Esophagus squamous epithelium (tissue), 5 donors: ENCODE results near the gene CEP112. TPM values are rescaled to one million over a fixed set of nuclear protein-coding genes. Genes with fewer than 3 reads are reported as not detected.

Experiments used
- DNase-seq: peaks from one replicate; lab custom pipeline; 2025; lab: John Stamatoyannopoulos, UW
- H3K27ac ChIP-seq, 4 donors: fragments of 200-600 bp; sonication (generic); one replicate each; pipeline ENCODE4 v1.5.1; 2016 to 2019; ENCODE audit warnings: mild to moderate bottlenecking in 1 of 4
- H3K27me3 ChIP-seq, 4 donors: fragments of 200-600 bp; sonication (generic); 1 replicate in 3 of 4; 2 replicates in 1 of 4; pipeline versions ENCODE4 v1.5.1 to v1.6.0; 2017 to 2021; ENCODE audit warnings: antibody characterized with exemption in 1 of 4
- H3K36me3 ChIP-seq, 3 donors: fragments of 200-600 bp; sonication (generic); one replicate each; pipeline ENCODE4 v1.5.1; 2016 to 2019
- H3K4me1 ChIP-seq, 3 donors: fragments of 200-600 bp; sonication (generic); one replicate each; pipeline ENCODE4 v1.5.1; 2017 to 2019
- H3K4me3 ChIP-seq, 4 donors: fragments of 200-600 bp; sonication (generic); 1 replicate in 3 of 4; 2 replicates in 1 of 4; pipeline ENCODE4 v1.5.1; 2016 to 2019; ENCODE audit warnings: mild to moderate bottlenecking in 2 of 4, moderate library complexity in 1 of 4
- H3K9me3 ChIP-seq, 3 donors: fragments of 200-600 bp; sonication (generic); one replicate each; pipeline ENCODE4 v1.5.1; 2016 to 2019
- CTCF ChIP-seq, 6 experiments: fragments of 450-650 bp in 4 of 6; fragments of 200-600 bp in 2 of 6; sonication (generic) in 2 of 6; IDR thresholded peaks; one replicate each; pipeline ENCODE4 v1.5.1; 2016 to 2019; ENCODE audit warnings: antibody characterized with exemption in 6 of 6, mild to moderate bottlenecking in 4 of 6, moderate library complexity in 4 of 6
- POLR2A ChIP-seq, 4 donors: fragments of 450-650 bp; IDR thresholded peaks; one replicate each; pipeline ENCODE4 v1.6.1; 2017; ENCODE audit warnings: antibody characterized with exemption in 4 of 4, mild to moderate bottlenecking in 4 of 4, moderate library complexity in 3 of 4
- WGBS, 2 donors: methylation state at CpG; one replicate each; pipeline ENCODE4 v1.1.5; 2018; 5-methylcytosine and 5-hydroxymethylcytosine counted together
- intact Hi-C: fragments of 100-400 bp; cut with DNase I; formaldehyde crosslinking; loops from one replicate; pipeline ENCODE4 v1.15.0; 2022
- total RNA-seq, 4 donors: library from RNA; depleted of rRNA; stranded (reverse); fragments of >200 nt; gene quantifications; one replicate each; pipeline ENCODE4 v1.1.0, GENCODE V29; 2016
- donor health status: DM: yes; HTN: yes; CAD: no.

CEP112 gene
- total RNA-seq, 4 donors from 2014 or later = 2.5 to 10.9 (median 6.4) TPM

- intact Hi-C loops = no loop called here
Observed at GRCh38 chr17:65630502-65630901, 561.4 kb downstream of the CEP112 start.

GRCh38 chr17:65629234-65629690 is 562.7 kb downstream of the CEP112 start:
- Histone ChIP-seq H3K36me3 (no peaks in the 10 kb centered on the region), H3K9me3 (no peaks in the 10 kb centered on the region), H3K27ac (peak overlapping the region in 1 of 4 donors; percentile 34), H3K27me3 (no peaks in the 10 kb centered on the region), H3K4me3 (no peak overlapping the region), H3K4me1 (peaks cover 9 to 47% (median 20%) of the 10 kb centered on the region in 3 donors)
- DNase-seq = no peak
- intact Hi-C loops = no loop called here
- TF ChIP-seq POLR2A (IDR thresholded peaks at IDR 0.05) (no peak), CTCF (IDR thresholded peaks at IDR 0.05) (no peak)
- 54 to 69% methylated on average over 5 of the region's 5 CpGs for WGBS, 2 donors

More at GRCh38 chr17:65630502-65630901, 561.4 kb downstream of the CEP112 start:
- WGBS, 2 donors = 91% methylated on average over 2 of the region's 2 CpGs; no CpG with 5 or more reads in 1 of the 2 donors
- Histone ChIP-seq H3K27ac (no peak overlapping the region), H3K4me3 (no peak overlapping the region), H3K36me3 (no peaks in the 10 kb centered on the region), H3K4me1 (peaks cover 9 to 53% (median 20%) of the 10 kb centered on the region in 3 donors), H3K9me3 (no peaks in the 10 kb centered on the region), H3K27me3 (no peaks in the 10 kb centered on the region)
- no peak for TF ChIP-seq POLR2A (IDR thresholded peaks at IDR 0.05)
- TF ChIP-seq CTCF (IDR thresholded peaks at IDR 0.05) = no peak
- DNase-seq = no peak

GRCh38 chr17:65628644-65629036 is 563.3 kb downstream of the CEP112 start:
- WGBS, 2 donors = 39 to 50% methylated on average over 8 of the region's 8 CpGs
- no peaks in the 10 kb centered on the region for H3K9me3 ChIP-seq
- H3K27ac ChIP-seq = peak overlapping the region in 2 of 4 donors; percentile 34 to 48
- H3K36me3 ChIP-seq = no peaks in the 10 kb centered on the region
- no peak for TF ChIP-seq POLR2A (IDR thresholded peaks at IDR 0.05)
- H3K27me3 ChIP-seq = no peaks in the 10 kb centered on the region
- intact Hi-C loops = no loop called here
- H3K4me1 ChIP-seq = peaks cover 9 to 40% (median 20%) of the 10 kb centered on the region in 3 donors
- H3K4me3 ChIP-seq = peak overlapping the region in 1 of 4 donors; percentile 27
- no peak for DNase-seq

GRCh38 chr17:65627891-65628643 is 563.9 kb downstream of the CEP112 start:
- Histone ChIP-seq H3K36me3 (no peaks in the 10 kb centered on the region), H3K27me3 (no peaks in the 10 kb centered on the region), H3K4me1 (peaks cover 9 to 35% (median 20%) of the 10 kb centered on the region in 3 donors), H3K9me3 (no peaks in the 10 kb centered on the region), H3K27ac (peak overlapping the region in 2 of 4 donors; percentile 34 to 48), H3K4me3 (peak overlapping the region in 1 of 4 donors; percentile 27)
- no peak for DNase-seq
- no peak for TF ChIP-seq CTCF (IDR thresholded peaks at IDR 0.05)
- TF ChIP-seq POLR2A (IDR thresholded peaks at IDR 0.05) = no peak
- intact Hi-C loops = no loop called here
- WGBS, 2 donors = 25 to 27% methylated on average over 17 of the region's 17 CpGs

- no peak for TF ChIP-seq POLR2A (IDR thresholded peaks at IDR 0.05)
- no peak for TF ChIP-seq CTCF (IDR thresholded peaks at IDR 0.05)
- 63 to 73% methylated on average over 4 to 5 of the region's 5 CpGs for WGBS, 2 donors
- no peak overlapping the region for H3K4me3 ChIP-seq
- no peaks in the 10 kb centered on the region for H3K36me3 ChIP-seq
- H3K27ac ChIP-seq = no peak overlapping the region
- H3K4me1 ChIP-seq = peaks cover 9 to 35% (median 20%) of the 10 kb centered on the region in 3 donors
- intact Hi-C loops = no loop called here
- no peak for DNase-seq
- no peaks in the 10 kb centered on the region for H3K27me3 ChIP-seq
- no peaks in the 10 kb centered on the region for H3K9me3 ChIP-seq
Observed at GRCh38 chr17:65627108-65627507, 564.8 kb downstream of the CEP112 start.
